Activated CD4-positive, alpha-beta memory T cell treated with anti-CD3 and anti-CD28 coated beads, Interleukin-2, amount 10 ng/mL, durations not matched to agents 7 days and 5 days (primary cell): ENCODE data around the gene MRTO4. TPM values are rescaled to one million over a fixed set of nuclear protein-coding genes. Genes with fewer than 3 reads are reported as not detected.
A peak's percentile ranks its signal among the peaks of the same experiment; 100 is the strongest.
"Not testable (repeated sequence)": the region's sequence is repeated elsewhere in the genome, so short reads cannot be mapped to it uniquely, and the experiment has no call there.

Experiments
- CTCF ChIA-PET: fragments of 350-600 bp; sonication (Branson Sonifier 250); formaldehyde crosslinking; loops from one replicate; lab custom pipeline; 2021; ENCODE audit warnings: antibody characterized with exemption, inconsistent platforms; lab: Charles Lee
- POLR2A ChIA-PET: fragments of 350-600 bp; sonication (Branson Sonifier 250); formaldehyde crosslinking; loops from one replicate; lab custom pipeline; 2021; ENCODE audit warnings: antibody characterized with exemption; lab: Charles Lee
- DNase-seq: peaks from one replicate; pipeline ENCODE4 v3.0.0-alpha.2; 2020
- H3K27ac Mint-ChIP-seq: one replicate; pipeline ENCODE4 v1.8.0; 2021; ENCODE audit warnings: mild to moderate bottlenecking, mixed read lengths
- H3K27me3 Mint-ChIP-seq: one replicate; pipeline ENCODE4 v1.8.0; 2021; ENCODE audit warnings: mixed read lengths
- H3K36me3 Mint-ChIP-seq: one replicate; pipeline ENCODE4 v1.8.0; 2021; ENCODE audit warnings: low read depth, mixed read lengths
- H3K4me1 Mint-ChIP-seq: one replicate; pipeline ENCODE4 v1.8.0; 2021; ENCODE audit warnings: mixed read lengths
- H3K4me3 Mint-ChIP-seq: one replicate; pipeline ENCODE4 v1.8.0; 2021; ENCODE audit warnings: mild to moderate bottlenecking, mixed read lengths
- H3K9me3 Mint-ChIP-seq: one replicate; pipeline ENCODE4 v1.8.0; 2021; ENCODE audit warnings: mixed read lengths
- total RNA-seq, 2 experiments: library from RNA; stranded (reverse); gene quantifications; one replicate each; pipeline ENCODE4 v1.2.3, GENCODE V29; 2021

MRTO4 gene
- total RNA-seq, 2 experiments from 2014 or later: 21.1 to 23.0 TPM

- Mint-ChIP-seq H3K9me3 (no peaks in the 10 kb centered on the region), H3K27ac (peak overlapping the region; percentile 94), H3K4me3 (peak overlapping the region; percentile 90), H3K27me3 (no peaks in the 10 kb centered on the region), H3K36me3 (peaks cover 25% of the 10 kb centered on the region), H3K4me1 (peaks cover 73% of the 10 kb centered on the region)
- DNase-seq: no peak
- POLR2A ChIA-PET: interaction anchor here (0.7 to 3.2 kb wide), 21 partner anchors 9 to 308 kb away, joined by 3 to 20 read pairs (median 4); partner anchors contain the start of genes EMC1 and MRTO4
- CTCF ChIA-PET: interaction anchor here (0.9 to 1.2 kb wide), 5 partner anchors 31 to 440 kb away, joined by 3 to 4 read pairs (median 3); partner anchors contain the start of genes EMC1 and MRTO4
These were observed 40.6 kb upstream of the MRTO4 start for GRCh38 chr1:19210772-19211549.

- Mint-ChIP-seq H3K27ac (no peak overlapping the region), H3K4me3 (peak overlapping the region; percentile 24)
These were observed 39.4 kb upstream of the MRTO4 start for GRCh38 chr1:19212167-19212566.

GRCh38 chr1:19213580-19213979 lies 38.0 kb upstream of the MRTO4 start:
- H3K4me1 Mint-ChIP-seq: peaks cover 56% of the 10 kb centered on the region
- POLR2A ChIA-PET: no interaction called here
- DNase-seq: no peak
- H3K36me3 Mint-ChIP-seq: peaks cover 34% of the 10 kb centered on the region
- H3K27me3 Mint-ChIP-seq: no peaks in the 10 kb centered on the region
- H3K4me3 Mint-ChIP-seq: no peak overlapping the region
- CTCF ChIA-PET: no interaction called here
- no peak overlapping the region for H3K27ac Mint-ChIP-seq
- H3K9me3 Mint-ChIP-seq: no peaks in the 10 kb centered on the region

More at GRCh38 chr1:19212167-19212566, 39.4 kb upstream of the MRTO4 start:
- H3K9me3 Mint-ChIP-seq: no peaks in the 10 kb centered on the region
- ChIA-PET CTCF (no interaction called here), POLR2A (interaction anchor here (0.8 to 3.0 kb wide), 5 partner anchors 11 to 285 kb away, joined by 3 to 20 read pairs (median 6); partner anchors contain the start of genes EMC1 and MRTO4)
- no peaks in the 10 kb centered on the region for H3K27me3 Mint-ChIP-seq
- peaks cover 24% of the 10 kb centered on the region for H3K36me3 Mint-ChIP-seq
- no peak for DNase-seq
- H3K4me1 Mint-ChIP-seq: peaks cover 67% of the 10 kb centered on the region

GRCh38 chr1:19216585-19216984 lies 35.0 kb upstream of the MRTO4 start:
- CTCF ChIA-PET, H3K9me3 Mint-ChIP-seq, DNase-seq, H3K4me3 Mint-ChIP-seq, H3K27me3 Mint-ChIP-seq, H3K27ac Mint-ChIP-seq: not testable (repeated sequence)
- Mint-ChIP-seq H3K36me3 (peaks cover 59% of the 10 kb centered on the region), H3K4me1 (peaks cover 35% of the 10 kb centered on the region)
- POLR2A ChIA-PET: interaction anchor here (1.2 kb wide), 1 partner anchor 59 kb away, joined by 3 read pairs; no protein-coding TSS in a partner anchor

- ChIA-PET CTCF (no interaction called here), POLR2A (no interaction called here)
- Mint-ChIP-seq H3K36me3 (peaks cover 63% of the 10 kb centered on the region), H3K9me3 (no peaks in the 10 kb centered on the region), H3K27ac (no peak overlapping the region), H3K4me3 (no peak overlapping the region), H3K4me1 (peaks cover 10% of the 10 kb centered on the region), H3K27me3 (no peaks in the 10 kb centered on the region)
- no peak for DNase-seq
These were observed 32.2 kb upstream of the MRTO4 start for GRCh38 chr1:19219451-19219850.

GRCh38 chr1:19220080-19220846 lies 31.3 kb upstream of the MRTO4 start:
- Mint-ChIP-seq H3K27me3 (no peaks in the 10 kb centered on the region), H3K4me3 (no peak overlapping the region), H3K9me3 (no peaks in the 10 kb centered on the region), H3K27ac (no peak overlapping the region), H3K4me1 (peaks cover 5% of the 10 kb centered on the region), H3K36me3 (peaks cover 66% of the 10 kb centered on the region)
- no peak for DNase-seq
- ChIA-PET CTCF (no interaction called here), POLR2A (interaction anchor here (1.0 kb wide), 1 partner anchor 9 kb away, joined by 3 read pairs; no protein-coding TSS in a partner anchor)

GRCh38 chr1:19220991-19221390 lies 30.6 kb upstream of the MRTO4 start:
- Mint-ChIP-seq H3K4me3 (no peak overlapping the region), H3K9me3 (no peaks in the 10 kb centered on the region), H3K4me1 (peaks cover 3% of the 10 kb centered on the region), H3K27ac (no peak overlapping the region), H3K36me3 (peaks cover 69% of the 10 kb centered on the region), H3K27me3 (no peaks in the 10 kb centered on the region)
- ChIA-PET CTCF (no interaction called here), POLR2A (interaction anchor here (1.0 kb wide), 1 partner anchor 10 kb away, joined by 3 read pairs; no protein-coding TSS in a partner anchor)
- no peak for DNase-seq

- ChIA-PET POLR2A (interaction anchor here (0.8 to 1.1 kb wide), 3 partner anchors 10 to 20 kb away, joined by 3 read pairs; no protein-coding TSS in a partner anchor), CTCF (no interaction called here)
- Mint-ChIP-seq H3K4me3 (no peak overlapping the region), H3K27me3 (no peaks in the 10 kb centered on the region), H3K36me3 (peaks cover 71% of the 10 kb centered on the region), H3K9me3 (no peaks in the 10 kb centered on the region), H3K27ac (no peak overlapping the region), H3K4me1 (no peaks in the 10 kb centered on the region)
- DNase-seq: no peak
These were observed 29.0 kb upstream of the MRTO4 start for GRCh38 chr1:19222573-19222972.

- Mint-ChIP-seq H3K27ac (no peak overlapping the region), H3K27me3 (no peaks in the 10 kb centered on the region), H3K4me1 (no peaks in the 10 kb centered on the region), H3K4me3 (no peak overlapping the region), H3K36me3 (peaks cover 71% of the 10 kb centered on the region), H3K9me3 (no peaks in the 10 kb centered on the region)
- ChIA-PET CTCF (no interaction called here), POLR2A (interaction anchor here (1.0 to 1.1 kb wide), 2 partner anchors 10 to 13 kb away, joined by 3 to 5 read pairs; partner anchors contain the start of gene UBR4)
- DNase-seq: no peak
These were observed 28.4 kb upstream of the MRTO4 start for GRCh38 chr1:19222979-19223824.

- H3K27me3 Mint-ChIP-seq: no peaks in the 10 kb centered on the region
- peak overlapping the region; percentile 16 for H3K27ac Mint-ChIP-seq
- H3K4me3 Mint-ChIP-seq: no peak overlapping the region
- peaks cover 55% of the 10 kb centered on the region for H3K36me3 Mint-ChIP-seq
- H3K4me1 Mint-ChIP-seq: no peaks in the 10 kb centered on the region
- ChIA-PET CTCF (interaction anchor here (0.6 kb wide), 1 partner anchor 1531 kb away, joined by 4 read pairs; no protein-coding TSS in a partner anchor), POLR2A (no interaction called here)
- H3K9me3 Mint-ChIP-seq: no peaks in the 10 kb centered on the region
- DNase-seq: no peak
These were observed 22.4 kb upstream of the MRTO4 start for GRCh38 chr1:19229229-19229628.

- H3K36me3 Mint-ChIP-seq: peaks cover 50% of the 10 kb centered on the region
These were observed 21.7 kb upstream of the MRTO4 start for GRCh38 chr1:19229828-19230325.

More at GRCh38 chr1:19229828-19230325, 21.7 kb upstream of the MRTO4 start:
- Mint-ChIP-seq H3K27me3 (no peaks in the 10 kb centered on the region), H3K9me3 (no peaks in the 10 kb centered on the region), H3K27ac (no peak overlapping the region), H3K4me3 (no peak overlapping the region), H3K4me1 (no peaks in the 10 kb centered on the region)
- DNase-seq: no peak
- POLR2A ChIA-PET: no interaction called here
- CTCF ChIA-PET: interaction anchor here (1.5 kb wide), 1 partner anchor 11 kb away, joined by 6 read pairs; no protein-coding TSS in a partner anchor
